Measurements from ENCODE around the gene BACH2. TPM values are rescaled to one million over a fixed set of nuclear protein-coding genes. Genes with fewer than 3 reads are reported as not detected.

Gene BACH2
- total RNA-seq, 1 experiment from 2014 or later: 3.3 TPM

- TF ChIP-seq CTCF (IDR thresholded peaks at IDR 0.05 in 2 of 3, conservative IDR thresholded peaks at IDR 0.05 in 1 of 3; ENCODE audit: borderline replicate concordance in 1 of 3, insufficient read depth in 1 of 3, low read depth in 2 of 3, low read length in 2 of 3) (no peak), CEBPB (IDR thresholded peaks at IDR 0.05; ENCODE audit: low read depth) (no peak), EGR1 (IDR thresholded peaks at IDR 0.05; ENCODE audit: low read depth) (no peak), POLR2AphosphoS5 (IDR thresholded peaks at IDR 0.05; ENCODE audit: low read depth, low read length) (no peak), ELF1 (IDR thresholded peaks at IDR 0.05; ENCODE audit: borderline replicate concordance, low read depth) (no peak), TCF7L2 (IDR thresholded peaks at IDR 0.05; ENCODE audit: borderline replicate concordance, extremely low read depth, insufficient read depth, insufficient read length) (no peak), SIN3A (IDR thresholded peaks at IDR 0.05; ENCODE audit: low read depth) (no peak), ZFX (IDR thresholded peaks at IDR 0.05) (no peak)
Measured at GRCh38 chr6:90095788-90096187, 200.9 kb downstream of the BACH2 start (continued).

GRCh38 chr6:90095145-90095544 is 201.5 kb downstream of the BACH2 start:
- ChIA-PET RAD21 (ENCODE audit: low non-redundant PET in 1 of 2, low total read pairs in 2 of 2, uncharacterized antibody in 2 of 2, unreplicated experiment in 2 of 2) (no interaction called here), CTCF (no interaction called here), POLR2A (no interaction called here)
- ATAC-seq: no peak
- intact Hi-C loops (cut with micrococcal nuclease): no loop called here
- no peak overlapping the region for H2AFZ ChIP-seq (ENCODE audit: low read depth, low read length, poor library complexity, severe bottlenecking)
- no peaks in the 10 kb centered on the region for H3K79me2 ChIP-seq (ENCODE audit: insufficient read depth, low read length)
- no peaks in the 10 kb centered on the region for H3K4me1 ChIP-seq (ENCODE audit: control insufficient read depth in 1 of 2, insufficient read depth in 2 of 2, low read length in 2 of 2)
- H3K9me3 ChIP-seq (ENCODE audit: control insufficient read depth in 1 of 2, insufficient read depth in 1 of 2, low read depth in 1 of 2, low read length in 2 of 2): no peaks in the 10 kb centered on the region
- no peaks in the 10 kb centered on the region for H4K20me1 ChIP-seq (ENCODE audit: insufficient read depth)
- BruUV-seq (replicated peaks): no TSS peak
- no peak overlapping the region for H3K4me2 ChIP-seq (ENCODE audit: low read length)
- no peak overlapping the region for H3K4me3 ChIP-seq (replicated peaks in 1 of 2; ENCODE audit: low read depth in 1 of 2, low read length in 2 of 2)
- DNase-seq (ENCODE audit: low read depth, low spot score): no peak
- H3K36me3 ChIP-seq (ENCODE audit: control insufficient read depth in 1 of 2, insufficient read depth in 2 of 2, low read length in 2 of 2): no peaks in the 10 kb centered on the region
- no peak overlapping the region for H3K27ac ChIP-seq (ENCODE audit: low read depth, low read length)
- no peaks in the 10 kb centered on the region for H3K9me2 ChIP-seq (ENCODE audit: insufficient read depth)
- H3K27me3 ChIP-seq (ENCODE audit: insufficient read depth, low read length): no peaks in the 10 kb centered on the region
- H3K9ac ChIP-seq (ENCODE audit: low read length): no peak overlapping the region
- no peak for TF ChIP-seq RAD21 (IDR thresholded peaks at IDR 0.05; ENCODE audit: low read depth)
- no peak for TF ChIP-seq TCF7L2 (IDR thresholded peaks at IDR 0.05; ENCODE audit: borderline replicate concordance, extremely low read depth, insufficient read depth, insufficient read length)
- TF ChIP-seq ZBTB33 (IDR thresholded peaks at IDR 0.05; ENCODE audit: extremely low read depth, insufficient replicate concordance, low read length): no peak
- TF ChIP-seq ATF3 (IDR thresholded peaks at IDR 0.05): no peak
- no peak for TF ChIP-seq EZH2phosphoT487 (IDR thresholded peaks at IDR 0.05; ENCODE audit: borderline replicate concordance)
- no peak for TF ChIP-seq REST (IDR thresholded peaks at IDR 0.05; ENCODE audit: low read depth)
- TF ChIP-seq ELF1 (IDR thresholded peaks at IDR 0.05; ENCODE audit: borderline replicate concordance, low read depth): no peak
- TF ChIP-seq SRF (IDR thresholded peaks at IDR 0.05; ENCODE audit: low read depth): no peak
- no peak for TF ChIP-seq SIN3A (IDR thresholded peaks at IDR 0.05; ENCODE audit: low read depth)
- TF ChIP-seq MAX (IDR thresholded peaks at IDR 0.05): no peak
- no peak for TF ChIP-seq ZFX (IDR thresholded peaks at IDR 0.05)
- TF ChIP-seq POLR2AphosphoS5 (IDR thresholded peaks at IDR 0.05; ENCODE audit: low read depth, low read length): no peak
- no peak for TF ChIP-seq CBX3 (IDR thresholded peaks at IDR 0.05; ENCODE audit: low read depth)
- no peak for TF ChIP-seq YY1 (IDR thresholded peaks at IDR 0.05; ENCODE audit: extremely low read depth, insufficient replicate concordance, low read depth, low read length)
- TF ChIP-seq FOSL1 (IDR thresholded peaks at IDR 0.05; ENCODE audit: low read depth): no peak
- TF ChIP-seq JUND (IDR thresholded peaks at IDR 0.05): no peak

Data from HCT116 (cell line).